Ureter (tissue), 1 donor: ENCODE results near the gene IQCE. TPM values are rescaled to one million over a fixed set of nuclear protein-coding genes. Genes with fewer than 3 reads are reported as not detected.
A peak's percentile ranks its signal among the peaks of the same experiment; 100 is the strongest.
"Not testable (repeated sequence)": the region's sequence is repeated elsewhere in the genome, so short reads cannot be mapped to it uniquely, and the experiment has no call there.

Experiments
- DNase-seq: peaks from one replicate; pipeline ENCODE4 v3.0.0-alpha.2; 2020; ENCODE audit warnings: low spot score
- total RNA-seq: library from RNA; stranded (reverse); gene quantifications from one replicate; pipeline ENCODE4 v1.2.4, GENCODE V29; 2023
- donor health status: DM: yes; HTN: yes; CAD: no.

IQCE gene
- total RNA-seq, 1 donor from 2014 or later = 23.0 TPM

- no peak for DNase-seq
Observed at GRCh38 chr7:2554661-2555111, 4.1 kb upstream of the IQCE start.

GRCh38 chr7:2555121-2556052 lies 3.4 kb upstream of the IQCE start, which contains the start of gene BRAT1:
BRAT1 (minus strand) TSS chr7:2555524; CDS start chr7:2554431, 1,093 bp downstream.
- peak; percentile 98 for DNase-seq

GRCh38 chr7:2559283-2559950 lies 638 bp downstream of the IQCE start:
- DNase-seq = no peak

- DNase-seq = not testable (repeated sequence)
Observed at GRCh38 chr7:2563955-2564354, 5.2 kb downstream of the IQCE start.

DNA sequence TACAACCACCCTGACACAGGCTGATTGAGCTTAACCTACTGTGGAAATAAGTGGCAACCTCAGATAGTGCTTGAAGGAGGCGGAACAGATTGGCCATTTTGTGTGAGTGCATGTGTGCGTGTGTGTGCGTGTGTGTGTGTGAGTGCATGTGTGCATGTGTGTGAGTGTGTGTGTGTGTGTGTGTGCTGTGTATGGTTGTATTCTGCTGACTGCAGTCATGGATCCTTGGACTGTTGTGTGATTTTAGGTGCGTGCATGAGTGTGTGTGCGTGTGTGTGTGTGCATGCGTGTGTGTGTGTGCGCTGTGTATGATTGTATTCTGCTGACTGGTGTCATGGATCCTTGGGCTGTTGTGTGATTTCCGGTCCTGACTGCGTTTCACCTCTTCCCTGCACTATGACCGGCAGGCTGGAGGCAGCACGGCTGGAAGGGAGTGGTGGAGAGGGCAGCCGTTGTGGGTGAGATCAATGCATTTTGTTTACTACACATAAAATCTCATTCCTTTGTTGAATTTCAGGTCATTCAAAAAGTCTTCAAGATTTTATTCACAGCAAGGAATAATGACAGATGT lies 6.3 kb downstream of the IQCE start:
- no peak for DNase-seq

- DNase-seq = no peak
Observed at GRCh38 chr7:2566348-2566889, 7.6 kb downstream of the IQCE start.

DNA sequence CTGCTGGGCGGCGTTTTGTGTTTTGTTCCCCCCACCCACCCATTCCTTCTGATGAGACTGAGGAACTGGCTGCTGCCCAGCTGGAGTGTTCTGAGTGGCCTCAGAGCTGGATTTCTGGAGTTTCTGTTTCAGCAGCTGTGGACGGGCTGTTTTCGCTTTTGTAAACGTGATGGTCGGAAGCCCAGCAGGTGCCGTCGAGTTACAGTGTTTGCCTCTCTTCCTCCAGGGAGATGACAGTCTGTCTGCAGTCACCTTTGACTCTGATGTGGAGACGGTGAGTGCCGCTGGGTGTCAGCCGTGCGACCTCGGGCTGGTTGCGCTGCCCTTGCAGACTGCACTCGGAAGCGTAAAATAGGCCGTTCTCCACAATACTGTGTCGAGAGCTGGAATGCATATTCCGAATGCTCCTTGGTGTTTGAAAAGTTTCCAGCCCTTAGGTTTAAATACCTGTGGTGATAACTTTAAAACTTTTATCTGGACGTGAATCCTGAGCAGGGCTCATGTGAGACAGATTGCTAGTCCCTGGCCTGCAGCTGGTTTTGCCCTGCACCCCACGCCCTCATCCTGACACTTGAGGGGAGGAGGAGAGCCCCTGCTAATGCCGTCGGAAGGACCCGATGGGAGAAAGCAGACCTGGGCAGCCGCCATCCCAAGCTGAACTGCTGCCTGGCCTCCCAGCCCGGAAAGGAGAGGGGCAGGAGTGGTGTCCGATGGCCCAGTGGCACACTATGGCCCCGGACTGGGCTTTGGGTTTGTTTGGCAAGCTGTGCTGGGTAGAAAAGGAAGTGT lies 8.3 kb downstream of the IQCE start:
- DNase-seq = no peak

- no peak for DNase-seq
Observed at GRCh38 chr7:2567679-2568278, 9.0 kb downstream of the IQCE start.

DNA sequence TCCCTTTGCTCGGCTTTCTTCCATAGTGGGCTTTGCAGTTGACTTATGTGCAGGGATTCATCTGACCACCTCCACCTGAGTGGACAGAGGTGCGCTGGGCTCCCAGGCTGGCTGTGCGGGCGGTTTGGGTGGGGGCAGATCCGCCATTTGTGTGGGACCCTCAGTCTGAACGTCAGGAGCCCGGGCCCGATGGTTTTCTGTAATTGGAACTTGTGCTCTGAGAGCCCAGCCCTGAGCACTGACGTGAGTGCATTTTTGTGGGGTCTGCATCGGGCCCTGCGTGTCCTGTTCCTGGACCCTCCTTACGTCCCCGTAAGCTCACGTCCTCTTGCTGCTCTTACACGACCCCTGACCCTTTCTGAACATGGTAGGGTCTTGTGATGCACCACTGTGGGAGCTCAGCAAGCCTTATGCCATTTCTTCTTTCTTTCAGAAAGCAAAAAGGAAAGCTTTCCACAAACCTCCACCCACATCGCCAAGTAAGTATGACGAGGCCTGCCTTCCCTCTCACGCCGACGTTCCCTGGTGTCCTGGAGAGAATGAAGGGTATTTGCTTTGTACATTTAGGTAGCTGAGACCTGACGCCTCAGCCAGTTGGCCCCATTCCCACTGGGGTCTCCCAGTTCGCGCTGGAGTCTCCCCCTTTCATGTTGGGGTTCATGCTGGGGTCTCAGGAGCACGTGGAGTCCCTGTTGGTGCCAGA lies 9.9 kb downstream of the IQCE start:
- no peak for DNase-seq

- no peak for DNase-seq
Observed at GRCh38 chr7:2569421-2569820, 10.6 kb downstream of the IQCE start.

GRCh38 chr7:2570021-2570420 lies 11.2 kb downstream of the IQCE start:
- no peak for DNase-seq

- no peak for DNase-seq
Observed at GRCh38 chr7:2571409-2571808, 12.6 kb downstream of the IQCE start.

DNA sequence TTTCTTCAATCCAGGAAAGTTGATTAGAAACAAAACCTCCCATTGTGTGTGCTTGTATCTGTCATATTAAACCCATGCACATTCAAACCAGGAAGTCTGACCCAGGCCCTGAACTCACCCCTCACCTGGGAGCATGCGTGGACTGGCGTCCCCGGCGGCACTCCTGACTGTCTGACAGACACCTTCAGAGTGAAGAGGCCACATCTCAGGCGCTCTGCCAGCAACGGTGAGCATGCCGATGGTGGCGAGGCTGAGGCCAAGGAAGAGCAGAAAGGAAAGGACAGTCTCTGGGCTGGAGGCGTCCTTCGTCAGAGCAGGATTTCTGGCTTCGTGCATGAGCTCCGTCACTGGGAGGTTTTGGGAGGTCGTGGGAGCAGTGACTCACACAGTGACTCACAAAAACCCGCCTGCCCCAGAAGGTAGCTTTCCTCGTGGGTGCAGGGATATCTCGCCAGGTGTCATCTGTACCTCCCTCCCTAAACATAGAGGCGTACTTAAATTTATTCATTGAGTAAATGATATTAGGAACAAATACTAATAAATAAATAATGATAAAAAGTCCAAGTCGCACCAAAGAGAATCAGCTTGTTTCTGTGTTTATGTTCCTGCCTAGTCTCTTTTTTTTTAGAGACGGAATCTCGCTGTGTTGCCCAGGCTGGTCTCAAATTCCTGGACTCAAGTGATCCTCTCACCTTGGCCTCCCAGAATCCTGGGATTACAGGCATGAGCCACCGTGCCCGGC lies 13.5 kb downstream of the IQCE start:
- DNase-seq = no peak

- no peak for DNase-seq
Observed at GRCh38 chr7:2573761-2574160, 15.0 kb downstream of the IQCE start.

DNA sequence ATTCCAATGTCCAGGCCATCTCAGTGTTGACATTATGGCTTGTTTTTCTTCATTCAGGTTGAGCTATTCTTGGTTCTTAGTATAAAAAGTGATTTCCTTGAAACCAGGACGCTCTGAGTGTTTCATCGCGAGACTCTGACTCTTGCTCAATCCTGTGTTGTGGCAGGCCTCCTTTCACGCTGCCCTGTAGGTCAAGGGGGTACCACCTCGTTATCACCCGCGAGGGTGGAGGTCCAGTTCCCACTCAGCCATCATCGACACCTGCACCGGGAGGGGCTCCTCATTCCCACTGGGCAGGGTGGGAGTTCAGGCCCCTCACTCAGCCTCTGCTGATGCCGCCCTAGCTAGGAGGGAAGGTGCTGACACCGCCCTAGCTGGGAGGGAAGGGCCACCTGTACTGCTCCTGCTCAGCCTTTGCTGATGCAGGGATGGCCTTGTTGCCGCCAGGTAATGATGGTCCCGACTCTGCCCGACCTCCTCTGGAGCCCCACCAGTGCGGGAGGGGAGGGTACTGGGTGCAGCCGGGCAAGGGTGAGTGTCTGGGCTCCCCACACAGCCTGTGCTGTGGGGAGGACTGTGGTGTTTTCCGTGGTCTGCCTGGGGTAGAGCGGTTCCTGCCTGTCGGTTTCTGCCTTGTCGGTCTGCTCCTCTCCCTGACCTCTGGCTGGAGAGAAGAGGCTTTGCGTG lies 16.4 kb downstream of the IQCE start:
- no peak for DNase-seq

DNA sequence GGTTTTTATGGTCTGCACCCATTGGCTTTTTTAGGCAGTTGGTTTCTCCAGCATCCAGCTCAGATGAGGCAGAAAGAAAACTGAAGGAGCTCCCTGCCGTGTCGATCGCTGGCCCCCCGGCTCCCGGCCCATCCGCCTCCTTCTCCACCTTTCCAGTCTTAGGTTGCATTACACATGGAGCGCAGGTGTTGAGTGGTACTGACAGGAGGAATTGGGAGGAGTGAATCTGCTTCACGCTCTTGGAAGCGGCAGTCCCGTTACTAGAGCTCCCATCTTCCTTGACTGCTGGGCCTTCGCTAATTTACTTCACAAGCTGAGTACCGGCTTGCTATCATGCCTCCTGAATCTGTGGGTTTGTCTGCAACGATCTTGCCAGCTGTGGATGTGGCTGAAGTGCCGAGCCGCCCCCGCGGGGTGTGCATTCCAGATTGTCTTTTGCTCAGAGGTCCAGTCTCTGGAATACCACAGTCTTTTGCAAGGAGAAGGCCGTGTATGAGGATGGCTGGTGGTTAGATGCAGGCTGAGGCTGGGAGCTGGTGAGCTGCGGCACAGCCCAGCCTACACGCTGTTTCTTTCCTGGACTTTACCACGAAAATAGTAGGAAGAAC lies 17.1 kb downstream of the IQCE start:
- no peak for DNase-seq

DNA sequence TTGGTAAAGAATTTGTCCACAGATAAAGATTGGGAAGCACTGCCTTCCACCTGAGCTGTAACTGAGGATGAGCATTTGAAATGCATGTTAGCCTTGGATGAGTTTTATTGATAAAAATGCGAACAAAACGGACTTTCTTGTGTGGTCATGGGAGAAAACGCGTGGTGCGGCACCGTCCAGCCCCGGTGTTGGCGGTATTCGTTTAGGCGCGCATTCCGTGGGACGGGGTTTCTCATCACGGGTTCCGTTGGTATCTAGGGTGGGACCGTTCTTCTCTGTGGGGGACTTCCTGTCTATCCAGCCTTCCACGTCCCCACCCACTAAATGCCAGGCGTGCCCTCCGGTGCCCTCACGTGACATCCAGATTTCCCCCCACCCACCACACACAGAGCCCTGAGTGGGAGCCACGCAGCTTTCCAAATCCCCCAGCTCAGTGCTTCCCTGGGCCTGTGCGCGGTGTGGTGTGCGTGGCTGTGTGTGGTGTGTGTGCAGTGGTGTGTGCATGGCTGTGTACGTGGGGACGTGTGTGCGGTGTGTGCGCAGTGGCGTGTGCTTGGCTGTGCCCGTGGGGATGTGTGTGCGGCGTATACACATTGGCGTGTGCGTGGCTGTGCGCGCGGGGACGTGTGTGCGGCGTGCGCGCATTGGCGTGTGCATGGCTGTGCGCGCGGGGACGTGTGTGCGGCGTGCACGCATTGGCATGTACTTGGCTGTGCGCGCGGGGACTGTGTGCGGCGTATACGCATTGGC lies 18.1 kb downstream of the IQCE start:
- DNase-seq = no peak
